ENCODE data around the gene KRTAP10-12. TPM values are rescaled to one million over a fixed set of nuclear protein-coding genes. Genes with fewer than 3 reads are reported as not detected.
"Not testable (repeated sequence)": the region's sequence is repeated elsewhere in the genome, so short reads cannot be mapped to it uniquely, and the experiment has no call there.

Gene KRTAP10-12
- total and polyA plus RNA-seq, 4 donors: not detected

GRCh38 chr21:44657635-44658540 lies 39.1 kb upstream of the KRTAP10-12 start, which contains the start of gene KRTAP12-3:
Gene KRTAP12-3, plus strand, starts transcription at chr21:44657932. Its CDS starts 48 bp downstream, at chr21:44657980.
- Histone ChIP-seq H3K9ac (ENCODE audit: insufficient read depth in 1 of 2, low read length in 2 of 2) (no peak within 1 kb of the TSS), H3K27ac (ENCODE audit: low read depth in 1 of 2, low read length in 1 of 2) (peak within 1 kb of the TSS in 1 of 2 donors; percentile 28), H3K36me3 (ENCODE audit: control insufficient read depth in 4 of 4, insufficient read depth in 4 of 4, low read length in 4 of 4) (no peaks in the 10 kb centered on the region), H3K27me3 (ENCODE audit: control insufficient read depth in 3 of 3, insufficient read depth in 3 of 3, low read length in 2 of 3) (no peaks in the 10 kb centered on the region), H3K4me3 (no peak within 1 kb of the TSS), H3K4me1 (ENCODE audit: control insufficient read depth in 5 of 5, insufficient read depth in 5 of 5, low read length in 5 of 5) (peaks cover 0 to 1% (median 0%) of the 10 kb centered on the region in 5 donors), H3K9me3 (ENCODE audit: control insufficient read depth in 4 of 4, insufficient read depth in 3 of 4, low read length in 3 of 4) (peaks cover 0 to 12% (median 2%) of the 10 kb centered on the region in 4 donors)
- TF ChIP-seq CTCF (IDR thresholded peaks at IDR 0.05; ENCODE audit: control extremely low read depth, extremely low read depth): no peak
- 67% methylated on average over 26 of the region's 26 CpGs for WGBS, 2 donors
- DNase-seq (peak in 1 of 3 donors; percentile 26), ATAC-seq (ENCODE audit: insufficient read depth, low FRiP score) (no peak)

- no peaks in the 10 kb centered on the region for H3K36me3 ChIP-seq (ENCODE audit: control insufficient read depth in 4 of 4, insufficient read depth in 4 of 4, low read length in 4 of 4)
These were observed 38.4 kb upstream of the KRTAP10-12 start for GRCh38 chr21:44658541-44658910.

GRCh38 chr21:44658913-44659595 lies 37.9 kb upstream of the KRTAP10-12 start:
- H3K27me3 ChIP-seq (ENCODE audit: control insufficient read depth in 3 of 3, insufficient read depth in 3 of 3, low read length in 2 of 3): no peaks in the 10 kb centered on the region
- no peak overlapping the region for H3K9ac ChIP-seq (ENCODE audit: insufficient read depth in 1 of 2, low read length in 2 of 2)
- no peaks in the 10 kb centered on the region for H3K36me3 ChIP-seq (ENCODE audit: control insufficient read depth in 4 of 4, insufficient read depth in 4 of 4, low read length in 4 of 4)
- DNase-seq: no peak
- H3K27ac ChIP-seq (ENCODE audit: low read depth in 1 of 2, low read length in 1 of 2): no peak overlapping the region
- ATAC-seq (ENCODE audit: insufficient read depth, low FRiP score): no peak
- WGBS, 2 donors: 47 to 59% methylated on average over 11 of the region's 11 CpGs
- no peak overlapping the region for H3K4me3 ChIP-seq
- peaks cover 0 to 1% (median 0%) of the 10 kb centered on the region in 5 donors for H3K4me1 ChIP-seq (ENCODE audit: control insufficient read depth in 5 of 5, insufficient read depth in 5 of 5, low read length in 5 of 5)
- no peak for TF ChIP-seq CTCF (IDR thresholded peaks at IDR 0.05; ENCODE audit: control extremely low read depth, extremely low read depth)
- peaks cover 0 to 12% (median 2%) of the 10 kb centered on the region in 4 donors for H3K9me3 ChIP-seq (ENCODE audit: control insufficient read depth in 4 of 4, insufficient read depth in 3 of 4, low read length in 3 of 4)

More at GRCh38 chr21:44658541-44658910, 38.4 kb upstream of the KRTAP10-12 start:
- no peak for ATAC-seq (ENCODE audit: insufficient read depth, low FRiP score)
- no peak overlapping the region for H3K4me3 ChIP-seq
- no peak overlapping the region for H3K9ac ChIP-seq (ENCODE audit: insufficient read depth in 1 of 2, low read length in 2 of 2)
- no peak for DNase-seq
- peaks cover 0 to 1% (median 0%) of the 10 kb centered on the region in 5 donors for H3K4me1 ChIP-seq (ENCODE audit: control insufficient read depth in 5 of 5, insufficient read depth in 5 of 5, low read length in 5 of 5)
- TF ChIP-seq CTCF (IDR thresholded peaks at IDR 0.05; ENCODE audit: control extremely low read depth, extremely low read depth): no peak
- no peaks in the 10 kb centered on the region for H3K27me3 ChIP-seq (ENCODE audit: control insufficient read depth in 3 of 3, insufficient read depth in 3 of 3, low read length in 2 of 3)
- peaks cover 0 to 12% (median 2%) of the 10 kb centered on the region in 4 donors for H3K9me3 ChIP-seq (ENCODE audit: control insufficient read depth in 4 of 4, insufficient read depth in 3 of 4, low read length in 3 of 4)
- 69 to 76% methylated on average over 5 of the region's 5 CpGs for WGBS, 2 donors
- H3K27ac ChIP-seq (ENCODE audit: low read depth in 1 of 2, low read length in 1 of 2): no peak overlapping the region

GRCh38 chr21:44661567-44661966 lies 35.4 kb upstream of the KRTAP10-12 start:
- DNase-seq; H3K27me3 ChIP-seq (ENCODE audit: control insufficient read depth in 3 of 3, insufficient read depth in 3 of 3, low read length in 2 of 3); H3K4me1 ChIP-seq (ENCODE audit: control insufficient read depth in 5 of 5, insufficient read depth in 5 of 5, low read length in 5 of 5); H3K9me3 ChIP-seq (ENCODE audit: control insufficient read depth in 4 of 4, insufficient read depth in 3 of 4, low read length in 3 of 4); H3K36me3 ChIP-seq (ENCODE audit: control insufficient read depth in 4 of 4, insufficient read depth in 4 of 4, low read length in 4 of 4); H3K27ac ChIP-seq (ENCODE audit: low read depth in 1 of 2, low read length in 1 of 2); H3K4me3 ChIP-seq; ATAC-seq (ENCODE audit: insufficient read depth, low FRiP score); H3K9ac ChIP-seq (ENCODE audit: insufficient read depth in 1 of 2, low read length in 2 of 2): not testable (repeated sequence)
- WGBS, 2 donors: 60 to 66% methylated on average over 7 of the region's 7 CpGs

Measured in lung (tissue), 12 donors.